GM12873 (cell line): ENCODE results near the gene EFHC1.

Experiments used
- CTCF ChIP-seq: IDR thresholded peaks from 2 replicates; pipeline ENCODE4 v1.5.1; 2012; ENCODE audit warnings: low read depth, mild to moderate bottlenecking, moderate library complexity, low read length, control low read depth; ENCODE audit not compliant: insufficient read depth; ENCODE audit errors: missing control alignments

Gene EFHC1

DNA sequence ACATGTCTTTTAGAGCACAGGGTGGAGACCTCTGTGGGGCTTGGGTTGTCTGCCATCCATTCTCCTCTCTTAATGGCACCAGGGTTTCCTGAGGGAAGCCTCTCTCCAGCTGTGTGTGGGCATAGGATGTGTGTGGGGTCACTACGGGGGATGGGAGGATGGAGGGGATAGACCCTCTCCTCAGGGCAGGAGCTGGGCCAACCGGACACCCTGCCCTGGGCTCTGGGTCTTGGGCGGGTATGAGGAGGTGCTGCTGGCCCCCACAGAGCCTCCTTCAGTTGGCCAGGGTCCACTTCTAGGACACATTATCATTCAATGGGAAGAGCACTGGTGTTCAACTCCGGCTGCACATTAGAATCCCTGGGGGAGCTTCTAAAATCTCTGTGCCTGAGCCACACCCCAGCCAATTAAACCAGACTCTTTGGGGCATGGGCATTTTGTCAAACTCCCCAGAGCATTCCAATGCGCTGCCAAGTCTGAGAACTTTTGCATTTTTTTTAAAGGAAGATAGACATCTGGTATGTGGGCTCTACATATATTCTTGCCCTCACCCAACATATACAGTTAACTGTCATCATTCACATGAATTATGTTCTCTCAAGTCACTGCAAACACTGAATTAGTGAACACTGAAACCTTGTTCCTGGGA is 118.2 kb downstream of the EFHC1 start:
- TF ChIP-seq CTCF, result no peak

GRCh38 chr6:52538901-52539354 is 118.8 kb downstream of the EFHC1 start:
- no peak for TF ChIP-seq CTCF

- TF ChIP-seq CTCF, result no peak
Observed at GRCh38 chr6:52539607-52540006, 119.5 kb downstream of the EFHC1 start.

GRCh38 chr6:52540286-52540902 is 120.3 kb downstream of the EFHC1 start:
- TF ChIP-seq CTCF, result no peak

DNA sequence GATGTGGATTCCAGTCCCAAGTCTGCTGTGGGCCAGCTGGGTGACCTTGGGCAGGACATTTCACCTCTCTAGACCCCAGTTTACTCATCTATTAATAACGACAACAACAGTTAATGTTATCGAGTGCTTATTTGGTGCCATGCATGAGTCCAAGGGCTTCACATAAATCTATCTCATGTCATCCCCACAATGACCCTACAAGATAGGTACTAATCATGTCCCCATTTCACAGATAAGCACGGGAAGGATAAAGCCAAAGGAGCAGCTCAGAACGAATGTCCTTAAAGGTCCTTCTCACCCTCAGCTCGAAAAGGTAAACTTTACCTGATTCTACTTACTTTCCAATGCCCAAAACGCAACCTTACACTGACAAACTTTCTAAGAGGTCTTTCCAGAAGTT is 121.0 kb downstream of the EFHC1 start:
- TF ChIP-seq CTCF, result no peak

- no peak for TF ChIP-seq CTCF
Observed at GRCh38 chr6:52543262-52543661, 123.1 kb downstream of the EFHC1 start.

DNA sequence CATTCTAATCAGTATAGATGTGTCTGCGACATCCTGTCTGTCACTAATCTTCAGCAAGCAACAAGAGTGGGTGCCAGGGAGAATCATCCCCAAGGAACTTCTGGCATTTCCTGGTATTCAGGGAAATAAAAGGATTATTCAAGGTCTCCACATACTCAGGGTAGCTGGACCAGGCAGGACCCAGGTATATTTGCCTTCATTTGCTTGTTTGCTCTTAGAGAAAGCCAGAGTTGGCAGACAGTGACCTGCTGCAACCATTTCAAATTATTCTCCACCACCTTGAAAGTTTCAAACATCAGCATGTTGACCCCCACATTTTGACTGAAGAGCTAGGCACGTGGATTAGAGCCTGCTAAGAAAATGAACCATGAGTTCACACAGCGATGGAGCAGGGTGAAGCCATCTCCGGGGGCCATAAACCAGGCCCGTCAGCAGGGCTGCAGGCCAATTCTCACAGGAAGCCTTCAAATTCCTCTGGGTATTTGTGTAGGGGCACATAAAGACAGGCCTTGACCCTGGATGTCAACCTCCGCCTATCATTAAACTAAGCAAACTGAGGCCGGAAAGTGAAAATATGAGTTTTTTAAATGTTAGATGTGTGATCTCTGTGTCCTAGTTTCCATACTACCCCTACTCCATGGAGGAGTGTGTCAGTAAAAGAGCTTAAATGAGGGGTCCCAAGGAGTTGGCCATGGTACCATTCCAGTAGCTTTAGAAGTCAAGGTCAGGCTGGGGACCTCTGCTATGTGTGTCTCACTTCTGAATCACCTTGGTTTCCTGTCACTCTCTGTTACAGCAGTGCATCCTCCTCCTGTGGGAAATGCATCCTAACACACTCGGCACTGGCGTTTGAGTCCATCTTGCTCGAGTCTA is 123.8 kb downstream of the EFHC1 start:
- TF ChIP-seq CTCF, result no peak
